Neural progenitor cell (in vitro differentiated cells): ENCODE measurements around the gene BEAN1.

ENCODE experiments used
- EZH2 ChIP-seq: fragments of 200-600 bp; sonication (generic); IDR thresholded peaks from 2 replicates; pipeline ENCODE4 v1.6.1; 2017; ENCODE audit warnings: antibody characterized with exemption, mild to moderate bottlenecking, moderate library complexity
- EZH2phosphoT487 ChIP-seq: fragments of 200-600 bp; sonication (generic); IDR thresholded peaks from 2 replicates; pipeline ENCODE4 v1.6.1; 2017; ENCODE audit warnings: antibody characterized with exemption
- TF ChIP-seq, protein P1 (sequence below): fragments of 200-600 bp; sonication (generic); IDR thresholded peaks from 2 replicates; pipeline ENCODE4 v1.5.1; 2017; ENCODE audit warnings: antibody characterized with exemption, mild to moderate bottlenecking

DNA sequence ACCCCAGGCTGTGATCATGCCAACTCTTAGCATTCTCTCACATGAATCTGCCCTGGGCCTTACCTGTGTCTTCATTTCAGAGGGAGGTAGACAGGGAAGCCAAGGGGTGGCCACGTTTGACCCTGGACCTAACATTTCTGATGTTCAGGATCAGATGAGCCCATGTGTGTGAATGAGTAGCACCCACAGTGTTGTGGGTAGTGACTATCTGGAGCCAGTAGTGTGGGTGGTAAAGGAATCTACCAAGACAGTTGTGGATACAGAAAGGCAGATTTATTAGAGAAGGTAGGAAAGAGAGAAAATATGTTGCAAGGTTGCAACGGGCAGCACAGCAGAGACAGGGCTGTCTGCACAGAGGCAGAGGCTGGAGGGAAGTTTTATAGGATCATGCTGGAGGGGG, 62.3 kb downstream of the BEAN1 start:
- TF ChIP-seq, protein P1, sequence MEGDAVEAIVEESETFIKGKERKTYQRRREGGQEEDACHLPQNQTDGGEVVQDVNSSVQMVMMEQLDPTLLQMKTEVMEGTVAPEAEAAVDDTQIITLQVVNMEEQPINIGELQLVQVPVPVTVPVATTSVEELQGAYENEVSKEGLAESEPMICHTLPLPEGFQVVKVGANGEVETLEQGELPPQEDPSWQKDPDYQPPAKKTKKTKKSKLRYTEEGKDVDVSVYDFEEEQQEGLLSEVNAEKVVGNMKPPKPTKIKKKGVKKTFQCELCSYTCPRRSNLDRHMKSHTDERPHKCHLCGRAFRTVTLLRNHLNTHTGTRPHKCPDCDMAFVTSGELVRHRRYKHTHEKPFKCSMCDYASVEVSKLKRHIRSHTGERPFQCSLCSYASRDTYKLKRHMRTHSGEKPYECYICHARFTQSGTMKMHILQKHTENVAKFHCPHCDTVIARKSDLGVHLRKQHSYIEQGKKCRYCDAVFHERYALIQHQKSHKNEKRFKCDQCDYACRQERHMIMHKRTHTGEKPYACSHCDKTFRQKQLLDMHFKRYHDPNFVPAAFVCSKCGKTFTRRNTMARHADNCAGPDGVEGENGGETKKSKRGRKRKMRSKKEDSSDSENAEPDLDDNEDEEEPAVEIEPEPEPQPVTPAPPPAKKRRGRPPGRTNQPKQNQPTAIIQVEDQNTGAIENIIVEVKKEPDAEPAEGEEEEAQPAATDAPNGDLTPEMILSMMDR: no peak
- TF ChIP-seq EZH2: no peak
- TF ChIP-seq EZH2phosphoT487: no peak
